B cell (primary cell): Measurements from ENCODE around the gene PHRF1.

Experiments
- CTCF ChIP-seq: fragments of 200-600 bp; IDR thresholded peaks from one replicate; pipeline ENCODE4 v1.8.0; 2022; ENCODE audit warnings: antibody characterized with exemption, mild to moderate bottlenecking
- EZH2 ChIP-seq: IDR thresholded peaks from 2 replicates; pipeline ENCODE4 v1.6.1; 2012; ENCODE audit warnings: borderline replicate concordance, low read depth, mild to moderate bottlenecking, moderate library complexity, low read length; ENCODE audit not compliant: insufficient read depth, poor library complexity, severe bottlenecking

DNA sequence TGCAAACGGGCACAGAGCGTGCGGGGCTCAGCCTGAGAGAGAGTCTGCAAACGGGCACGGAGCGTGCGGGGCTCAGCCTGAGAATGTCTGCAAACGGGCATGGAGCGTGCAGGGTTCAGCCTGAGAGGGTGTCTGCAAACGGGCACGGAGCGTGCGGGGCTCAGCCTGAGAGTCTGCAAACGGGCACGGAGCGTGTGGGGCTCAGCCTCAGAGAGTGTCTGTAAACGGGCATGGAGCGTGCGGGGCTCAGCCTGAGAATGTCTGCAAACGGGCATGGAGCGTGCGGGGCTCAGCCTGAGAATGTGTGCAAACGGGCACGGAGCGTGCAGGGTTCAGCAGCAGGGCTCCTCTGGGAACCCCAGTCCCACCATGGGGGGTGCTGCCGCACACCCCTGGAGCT lies 13.5 kb downstream of the PHRF1 start:
- TF ChIP-seq CTCF (no peak), EZH2 (no peak)
